Fibroblast of lung (primary cell): ENCODE data around the gene GLYATL3.

Experiments
- CTCF ChIP-seq, 2 donors: IDR thresholded peaks in 1 of 2; conservative IDR thresholded peaks in 1 of 2; 1 replicate in 1 of 2; 2 replicates in 1 of 2; pipeline ENCODE4 v1.5.1; 2011 to 2012; ENCODE audit warnings: low read length in 2 of 2, control low read depth in 1 of 2, inconsistent platforms in 1 of 2, low read depth in 1 of 2, mild to moderate bottlenecking in 1 of 2
- EZH2 ChIP-seq: IDR thresholded peaks from 2 replicates; pipeline ENCODE4 v1.5.1; 2012; ENCODE audit warnings: low read length, control low read depth, mild to moderate bottlenecking; ENCODE audit errors: missing control alignments

GRCh38 chr6:49504666-49505065, 4.9 kb downstream of the GLYATL3 start:
- no peak for TF ChIP-seq EZH2
- TF ChIP-seq CTCF (conservative IDR thresholded peaks at IDR 0.05 in 1 of 2, IDR thresholded peaks at IDR 0.05 in 1 of 2; ENCODE audit: low read depth in 1 of 2, low read length in 2 of 2): no peak
